Nephron progenitor cell (in vitro differentiated cells): Measurements from ENCODE around the gene FAR2.

Source experiments
- DNase-seq: peaks from one replicate; pipeline ENCODE4 v3.0.0; 2021
- H3K27ac Mint-ChIP-seq: 2 replicates; pipeline ENCODE4 v1.8.0; 2021; ENCODE audit warnings: mild to moderate bottlenecking, moderate library complexity, mixed read lengths
- H3K27me3 Mint-ChIP-seq: 2 replicates; pipeline ENCODE4 v1.8.0; 2021; ENCODE audit warnings: mild to moderate bottlenecking, low read depth, mixed read lengths; ENCODE audit not compliant: poor library complexity
- H3K36me3 Mint-ChIP-seq: 2 replicates; pipeline ENCODE4 v1.8.0; 2021; ENCODE audit warnings: low read depth, mixed read lengths
- H3K4me1 Mint-ChIP-seq: 2 replicates; pipeline ENCODE4 v1.8.0; 2021; ENCODE audit warnings: mixed read lengths
- H3K4me3 Mint-ChIP-seq: 2 replicates; pipeline ENCODE4 v1.8.0; 2021; ENCODE audit warnings: mild to moderate bottlenecking, moderate library complexity, mixed read lengths
- H3K9me3 Mint-ChIP-seq: 2 replicates; pipeline ENCODE4 v1.8.0; 2021; ENCODE audit warnings: mild to moderate bottlenecking, moderate library complexity, mixed read lengths
- CTCF ChIP-seq: fragments of 200-600 bp; sonication (generic); IDR thresholded peaks from 2 replicates; pipeline ENCODE4 v1.5.0; 2021; ENCODE audit warnings: antibody characterized with exemption

Gene FAR2

GRCh38 chr12:29354954-29355353 lies 205.9 kb downstream of the FAR2 start:
- Mint-ChIP-seq H3K27me3 (no peaks in the 10 kb centered on the region), H3K4me1 (no peaks in the 10 kb centered on the region), H3K4me3 (no peak overlapping the region), H3K9me3 (no peaks in the 10 kb centered on the region), H3K36me3 (peaks cover 20% of the 10 kb centered on the region), H3K27ac (no peak overlapping the region)
- no peak for TF ChIP-seq CTCF
- DNase-seq = no peak

GRCh38 chr12:29365091-29365490 lies 216.0 kb downstream of the FAR2 start:
- Mint-ChIP-seq H3K36me3 (peaks cover 40% of the 10 kb centered on the region), H3K27ac (no peak overlapping the region), H3K4me3 (no peak overlapping the region), H3K4me1 (no peaks in the 10 kb centered on the region), H3K9me3 (no peaks in the 10 kb centered on the region), H3K27me3 (no peaks in the 10 kb centered on the region)
- TF ChIP-seq CTCF = no peak
- no peak for DNase-seq

GRCh38 chr12:29374012-29374411 lies 224.9 kb downstream of the FAR2 start:
- H3K27ac Mint-ChIP-seq = no peak overlapping the region
- H3K36me3 Mint-ChIP-seq = peaks cover 34% of the 10 kb centered on the region
- peaks cover 4% of the 10 kb centered on the region for H3K4me1 Mint-ChIP-seq
- peaks cover 4% of the 10 kb centered on the region for H3K9me3 Mint-ChIP-seq
- no peaks in the 10 kb centered on the region for H3K27me3 Mint-ChIP-seq
- H3K4me3 Mint-ChIP-seq = no peak overlapping the region
- TF ChIP-seq CTCF = no peak
- no peak for DNase-seq

- Mint-ChIP-seq H3K4me3 (no peak overlapping the region), H3K27me3 (no peaks in the 10 kb centered on the region), H3K4me1 (peaks cover 13% of the 10 kb centered on the region), H3K36me3 (peaks cover 33% of the 10 kb centered on the region), H3K9me3 (peaks cover 4% of the 10 kb centered on the region), H3K27ac (no peak overlapping the region)
- no peak for TF ChIP-seq CTCF
- no peak for DNase-seq
Measured at GRCh38 chr12:29374913-29375312, 225.8 kb downstream of the FAR2 start.

- Mint-ChIP-seq H3K9me3 (peaks cover 4% of the 10 kb centered on the region), H3K27me3 (peaks cover under 1% of the 10 kb centered on the region), H3K4me1 (peaks cover 21% of the 10 kb centered on the region), H3K4me3 (no peak overlapping the region), H3K27ac (no peak overlapping the region), H3K36me3 (peaks cover 30% of the 10 kb centered on the region)
- DNase-seq = no peak
- TF ChIP-seq CTCF = no peak
Measured at GRCh38 chr12:29376118-29376517, 227.0 kb downstream of the FAR2 start.
